ENCODE data around the gene GRSF1. TPM values are rescaled to one million over a fixed set of nuclear protein-coding genes. Genes with fewer than 3 reads are reported as not detected.

GRSF1 gene
- total and polyA plus RNA-seq, 2 experiments from 2014 or later, result 113 to 118 TPM

GRCh38 chr4:70859066-70859465 lies 19.4 kb upstream of the GRSF1 start:
- no peak overlapping the region for H3K9ac ChIP-seq
- H4K20me1 ChIP-seq (ENCODE audit: insufficient read depth), result no peaks in the 10 kb centered on the region
- no peak overlapping the region for H3K4me3 ChIP-seq
- in situ Hi-C loops (cut with MboI), result no loop called here
- no peak overlapping the region for H3K27ac ChIP-seq
- 89 to 97% methylated on average over 1 of the region's 1 CpG for WGBS, 2 experiments (ENCODE audit: low coverage in 1 of 2, low lambda C conversion rate in 2 of 2, missing lambda C conversion rate in 2 of 2)
- no peaks in the 10 kb centered on the region for H3K36me3 ChIP-seq (ENCODE audit: low read depth)
- H3F3A ChIP-seq (ENCODE audit: insufficient read depth), result no peaks in the 10 kb centered on the region
- no peaks in the 10 kb centered on the region for H3K27me3 ChIP-seq (replicated peaks; ENCODE audit: insufficient read depth)
- H3K79me2 ChIP-seq (ENCODE audit: insufficient read depth), result no peaks in the 10 kb centered on the region
- H3K4me1 ChIP-seq (ENCODE audit: insufficient read depth), result no peaks in the 10 kb centered on the region
- no peak overlapping the region for H3K4me2 ChIP-seq (ENCODE audit: unreplicated experiment)
- no peaks in the 10 kb centered on the region for H3K9me2 ChIP-seq (ENCODE audit: insufficient read depth)
- DNase-seq, result no peak
- no peaks in the 10 kb centered on the region for H3K9me3 ChIP-seq (ENCODE audit: low read depth)
- H2AFZ ChIP-seq, result no peak overlapping the region
- no peak for TF ChIP-seq EZH2 (IDR thresholded peaks at IDR 0.05; ENCODE audit: insufficient read depth, poor library complexity, severe bottlenecking)
- TF ChIP-seq EZH2phosphoT487 (IDR thresholded peaks at IDR 0.05; ENCODE audit: insufficient read depth, low read depth), result no peak

GRCh38 chr4:70858454-70858853 lies 18.8 kb upstream of the GRSF1 start:
- Histone ChIP-seq H3K4me3 (no peak overlapping the region), H3K4me2 (ENCODE audit: unreplicated experiment) (no peak overlapping the region), H2AFZ (no peak overlapping the region), H3K4me1 (ENCODE audit: insufficient read depth) (no peaks in the 10 kb centered on the region), H3K9ac (no peak overlapping the region), H3K9me2 (ENCODE audit: insufficient read depth) (no peaks in the 10 kb centered on the region), H3K27ac (no peak overlapping the region), H3F3A (ENCODE audit: insufficient read depth) (no peaks in the 10 kb centered on the region), H3K9me3 (ENCODE audit: low read depth) (no peaks in the 10 kb centered on the region), H3K36me3 (ENCODE audit: low read depth) (no peaks in the 10 kb centered on the region), H3K79me2 (ENCODE audit: insufficient read depth) (no peaks in the 10 kb centered on the region), H3K27me3 (replicated peaks; ENCODE audit: insufficient read depth) (no peaks in the 10 kb centered on the region), H4K20me1 (ENCODE audit: insufficient read depth) (no peaks in the 10 kb centered on the region)
- DNase-seq, result no peak
- in situ Hi-C loops (cut with MboI), result no loop called here
- 76 to 79% methylated on average over 4 of the region's 4 CpGs for WGBS, 2 experiments (ENCODE audit: low coverage in 1 of 2, low lambda C conversion rate in 2 of 2, missing lambda C conversion rate in 2 of 2)
- TF ChIP-seq EZH2 (IDR thresholded peaks at IDR 0.05; ENCODE audit: insufficient read depth, poor library complexity, severe bottlenecking) (no peak), EZH2phosphoT487 (IDR thresholded peaks at IDR 0.05; ENCODE audit: insufficient read depth, low read depth) (no peak)

GRCh38 chr4:70855464-70855863 lies 15.8 kb upstream of the GRSF1 start:
- H3K9me2 ChIP-seq (ENCODE audit: insufficient read depth), result no peaks in the 10 kb centered on the region
- H3K27ac ChIP-seq, result no peak overlapping the region
- H4K20me1 ChIP-seq (ENCODE audit: insufficient read depth), result no peaks in the 10 kb centered on the region
- no peaks in the 10 kb centered on the region for H3K36me3 ChIP-seq (ENCODE audit: low read depth)
- no peak overlapping the region for H3K9ac ChIP-seq
- no peaks in the 10 kb centered on the region for H3F3A ChIP-seq (ENCODE audit: insufficient read depth)
- no peak overlapping the region for H3K4me3 ChIP-seq
- H3K27me3 ChIP-seq (replicated peaks; ENCODE audit: insufficient read depth), result no peaks in the 10 kb centered on the region
- no peak for DNase-seq
- in situ Hi-C loops (cut with MboI), result no loop called here
- TF ChIP-seq EZH2phosphoT487 (IDR thresholded peaks at IDR 0.05; ENCODE audit: insufficient read depth, low read depth) (no peak), EZH2 (IDR thresholded peaks at IDR 0.05; ENCODE audit: insufficient read depth, poor library complexity, severe bottlenecking) (no peak)
- no peak overlapping the region for H2AFZ ChIP-seq
- 97 to 100% methylated on average over 2 of the region's 2 CpGs for WGBS, 2 experiments (ENCODE audit: low coverage in 1 of 2, low lambda C conversion rate in 2 of 2, missing lambda C conversion rate in 2 of 2)
- no peak overlapping the region for H3K4me2 ChIP-seq (ENCODE audit: unreplicated experiment)
- no peaks in the 10 kb centered on the region for H3K9me3 ChIP-seq (ENCODE audit: low read depth)
- H3K79me2 ChIP-seq (ENCODE audit: insufficient read depth), result no peaks in the 10 kb centered on the region
- H3K4me1 ChIP-seq (ENCODE audit: insufficient read depth), result no peaks in the 10 kb centered on the region

DNA sequence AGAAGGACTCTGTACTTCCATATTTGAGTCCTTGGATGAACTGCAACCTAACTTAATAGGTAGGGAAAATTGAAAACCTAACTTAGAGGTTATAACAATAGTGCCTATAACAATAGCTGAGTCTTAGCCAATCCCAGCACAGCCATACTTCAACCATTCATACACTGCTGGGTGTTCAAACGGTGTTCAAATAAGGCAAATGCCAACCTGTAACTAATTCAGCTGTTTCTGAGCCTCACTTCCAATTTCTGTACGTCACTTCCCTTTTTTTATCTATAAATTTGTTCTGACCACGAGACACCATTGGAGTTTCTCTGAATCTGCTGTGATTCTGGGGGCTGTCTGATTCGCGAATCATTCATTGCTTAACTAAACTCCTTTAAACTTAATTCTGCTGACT lies 9.6 kb upstream of the GRSF1 start:
- Histone ChIP-seq H3K4me2 (ENCODE audit: unreplicated experiment) (no peak overlapping the region), H3K27ac (no peak overlapping the region), H3K79me2 (ENCODE audit: insufficient read depth) (no peaks in the 10 kb centered on the region), H3F3A (ENCODE audit: insufficient read depth) (no peaks in the 10 kb centered on the region), H3K9me2 (ENCODE audit: insufficient read depth) (no peaks in the 10 kb centered on the region), H3K9ac (no peak overlapping the region), H2AFZ (no peak overlapping the region), H3K36me3 (ENCODE audit: low read depth) (no peaks in the 10 kb centered on the region), H4K20me1 (ENCODE audit: insufficient read depth) (no peaks in the 10 kb centered on the region), H3K4me3 (no peak overlapping the region), H3K9me3 (ENCODE audit: low read depth) (no peaks in the 10 kb centered on the region), H3K27me3 (replicated peaks; ENCODE audit: insufficient read depth) (no peaks in the 10 kb centered on the region), H3K4me1 (ENCODE audit: insufficient read depth) (no peaks in the 10 kb centered on the region)
- DNase-seq, result no peak
- in situ Hi-C loops (cut with MboI), result no loop called here
- WGBS, 2 experiments (ENCODE audit: low coverage in 1 of 2, low lambda C conversion rate in 2 of 2, missing lambda C conversion rate in 2 of 2), result 88 to 96% methylated on average over 5 of the region's 5 CpGs
- TF ChIP-seq EZH2 (IDR thresholded peaks at IDR 0.05; ENCODE audit: insufficient read depth, poor library complexity, severe bottlenecking), result no peak
- no peak for TF ChIP-seq EZH2phosphoT487 (IDR thresholded peaks at IDR 0.05; ENCODE audit: insufficient read depth, low read depth)

DNA sequence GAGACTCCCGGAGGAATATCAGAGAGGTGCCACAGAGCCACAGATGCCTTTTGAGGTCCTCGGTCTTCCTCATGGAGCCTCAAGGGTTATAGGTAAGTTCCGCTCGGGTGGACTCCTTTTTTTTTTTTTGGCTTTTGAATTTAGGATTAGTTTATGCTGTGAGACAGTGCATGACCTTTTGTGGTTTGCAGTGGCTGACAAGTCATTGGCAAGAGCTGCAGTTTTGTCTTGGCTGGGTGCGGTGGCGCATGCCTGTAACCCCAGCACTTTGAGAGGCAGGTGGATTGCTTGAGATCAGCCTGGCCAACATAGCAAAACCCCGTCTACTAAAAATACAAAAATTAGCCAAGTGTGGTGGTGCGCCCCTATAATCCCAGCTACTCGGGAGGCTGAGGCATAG lies 4.5 kb upstream of the GRSF1 start:
- TF ChIP-seq EZH2phosphoT487 (IDR thresholded peaks at IDR 0.05; ENCODE audit: insufficient read depth, low read depth) (no peak), EZH2 (IDR thresholded peaks at IDR 0.05; ENCODE audit: insufficient read depth, poor library complexity, severe bottlenecking) (no peak)
- Histone ChIP-seq H3K9me2 (ENCODE audit: insufficient read depth) (no peaks in the 10 kb centered on the region), H3K9me3 (ENCODE audit: low read depth) (no peaks in the 10 kb centered on the region), H3K4me1 (ENCODE audit: insufficient read depth) (no peaks in the 10 kb centered on the region), H3F3A (ENCODE audit: insufficient read depth) (peaks cover 8% of the 10 kb centered on the region; the same call in 1 of the 2 replicates), H3K9ac (no peak overlapping the region), H3K79me2 (ENCODE audit: insufficient read depth) (no peaks in the 10 kb centered on the region), H3K27me3 (replicated peaks; ENCODE audit: insufficient read depth) (no peaks in the 10 kb centered on the region), H3K4me3 (no peak overlapping the region), H4K20me1 (ENCODE audit: insufficient read depth) (no peaks in the 10 kb centered on the region), H3K36me3 (ENCODE audit: low read depth) (no peaks in the 10 kb centered on the region), H3K4me2 (ENCODE audit: unreplicated experiment) (no peak overlapping the region), H3K27ac (no peak overlapping the region), H2AFZ (no peak overlapping the region)
- 87% methylated on average over 9 of the region's 9 CpGs for WGBS, 2 experiments (ENCODE audit: low coverage in 1 of 2, low lambda C conversion rate in 2 of 2, missing lambda C conversion rate in 2 of 2)
- in situ Hi-C loops (cut with MboI), result no loop called here
- DNase-seq, result no peak
